Skeletal muscle satellite cell (primary cell): ENCODE data around the gene PALLD.
A peak's percentile ranks its signal among the peaks of the same experiment; 100 is the strongest.

ENCODE experiments used
- H3K27me3 ChIP-seq: 2 replicates; pipeline ENCODE4 v1.7.0; 2013; ENCODE audit warnings: low read length; ENCODE audit not compliant: control insufficient read depth, insufficient read depth
- H3K36me3 ChIP-seq: 2 replicates; pipeline ENCODE4 v1.7.0; 2013; ENCODE audit warnings: mild to moderate bottlenecking, control low read depth, low read length; ENCODE audit not compliant: insufficient read depth
- H3K4me1 ChIP-seq: 2 replicates; pipeline ENCODE4 v1.7.0; 2013; ENCODE audit warnings: low read length; ENCODE audit not compliant: control insufficient read depth, insufficient read depth
- H3K4me2 ChIP-seq: 2 replicates; pipeline ENCODE4 v1.7.0; 2013; ENCODE audit warnings: mild to moderate bottlenecking, low read length
- H3K4me3 ChIP-seq: 2 replicates; pipeline ENCODE4 v1.7.0; 2013; ENCODE audit warnings: low read length
- H3K9ac ChIP-seq: 2 replicates; pipeline ENCODE4 v1.7.0; 2013; ENCODE audit warnings: mild to moderate bottlenecking, low read depth, low read length, moderate library complexity
- H3K9me3 ChIP-seq: replicated peaks from 2 replicates; pipeline ENCODE4 v1.7.0; 2013; ENCODE audit warnings: mild to moderate bottlenecking, control low read depth, low read length

PALLD gene

GRCh38 chr4:168846414-168846813 is 349.6 kb downstream of the PALLD start:
- Histone ChIP-seq H3K9ac (no peak overlapping the region), H3K4me2 (no peak overlapping the region), H3K4me1 (peaks cover 63% of the 10 kb centered on the region), H3K4me3 (no peak overlapping the region), H3K36me3 (peaks cover 16% of the 10 kb centered on the region), H3K9me3 (no peaks in the 10 kb centered on the region), H3K27me3 (no peaks in the 10 kb centered on the region)

- Histone ChIP-seq H3K4me2 (peak overlapping the region; percentile 84), H3K4me1 (peaks cover 49% of the 10 kb centered on the region), H3K9me3 (no peaks in the 10 kb centered on the region), H3K4me3 (peak overlapping the region; percentile 61), H3K36me3 (peaks cover 13% of the 10 kb centered on the region), H3K27me3 (no peaks in the 10 kb centered on the region), H3K9ac (peak overlapping the region; percentile 79)
Measured at GRCh38 chr4:168847771-168848502, 351.1 kb downstream of the PALLD start.

DNA sequence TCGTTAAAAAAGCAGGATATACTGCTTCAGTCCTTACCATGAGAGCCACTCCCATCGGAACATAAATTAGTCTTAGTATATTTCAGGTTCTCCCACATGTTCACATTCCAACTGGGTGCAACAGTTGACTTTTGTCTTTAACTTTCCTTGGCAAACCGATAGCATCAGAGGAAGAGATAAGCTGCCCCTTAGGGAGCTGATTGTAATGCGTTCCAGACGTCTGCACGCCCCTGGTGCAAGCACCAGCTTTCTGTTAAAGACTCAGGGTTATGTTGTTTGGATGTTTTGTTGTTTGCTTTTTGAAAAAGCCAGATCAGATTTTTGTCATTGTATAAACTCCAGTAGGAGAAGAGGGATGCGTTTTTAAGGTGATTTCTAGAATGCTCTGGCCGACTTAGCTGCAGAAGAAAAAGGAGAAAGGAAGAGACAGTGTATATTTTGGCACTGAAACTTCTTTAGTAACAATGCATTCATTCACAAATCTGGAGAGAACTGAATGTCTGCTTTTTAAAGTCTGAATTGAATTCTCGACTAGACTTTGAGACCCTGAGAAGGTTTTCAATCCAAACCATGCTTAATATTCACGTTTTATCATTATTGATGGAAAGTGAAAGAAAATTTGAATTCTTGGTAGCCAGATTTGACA is 352.3 kb downstream of the PALLD start:
- peaks cover 18% of the 10 kb centered on the region for H3K36me3 ChIP-seq
- peak overlapping the region; percentile 84 for H3K4me2 ChIP-seq
- H3K9ac ChIP-seq: peak overlapping the region; percentile 79
- H3K4me3 ChIP-seq: peak overlapping the region; percentile 61
- no peaks in the 10 kb centered on the region for H3K27me3 ChIP-seq
- no peaks in the 10 kb centered on the region for H3K9me3 ChIP-seq
- peaks cover 49% of the 10 kb centered on the region for H3K4me1 ChIP-seq

- H3K9me3 ChIP-seq: no peaks in the 10 kb centered on the region
- peak overlapping the region; percentile 79 for H3K9ac ChIP-seq
- no peak overlapping the region for H3K4me3 ChIP-seq
- H3K4me1 ChIP-seq: peaks cover 47% of the 10 kb centered on the region
- H3K4me2 ChIP-seq: peak overlapping the region; percentile 84
- peaks cover 16% of the 10 kb centered on the region for H3K36me3 ChIP-seq
- no peaks in the 10 kb centered on the region for H3K27me3 ChIP-seq
Measured at GRCh38 chr4:168849997-168850396, 353.1 kb downstream of the PALLD start.

DNA sequence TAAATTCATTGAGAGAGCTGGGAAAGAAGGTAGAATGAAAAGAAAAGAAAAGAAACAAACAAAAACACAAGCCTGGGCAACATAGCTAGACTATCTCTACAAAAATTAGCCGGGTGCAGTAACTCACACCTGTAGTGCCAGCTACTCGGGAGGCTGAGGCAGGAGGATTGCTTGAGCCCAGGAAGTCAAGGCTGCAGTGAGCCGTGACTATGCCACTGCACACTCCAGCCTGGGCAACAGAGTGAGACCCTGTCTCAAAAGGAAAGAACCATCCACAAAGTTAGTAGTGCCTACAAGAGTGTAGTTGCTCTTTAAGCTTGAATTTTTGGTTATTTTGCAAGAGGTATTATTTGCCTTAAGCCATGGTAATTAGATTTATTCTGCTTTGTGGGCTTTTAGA is 355.5 kb downstream of the PALLD start:
- H3K4me2 ChIP-seq: no peak overlapping the region
- H3K4me3 ChIP-seq: no peak overlapping the region
- H3K9ac ChIP-seq: no peak overlapping the region
- peaks cover 4% of the 10 kb centered on the region for H3K9me3 ChIP-seq
- peaks cover 27% of the 10 kb centered on the region for H3K36me3 ChIP-seq
- H3K27me3 ChIP-seq: no peaks in the 10 kb centered on the region
- peaks cover 58% of the 10 kb centered on the region for H3K4me1 ChIP-seq

GRCh38 chr4:168852933-168853713 is 356.3 kb downstream of the PALLD start:
- no peak overlapping the region for H3K9ac ChIP-seq
- H3K27me3 ChIP-seq: no peaks in the 10 kb centered on the region
- H3K4me2 ChIP-seq: no peak overlapping the region
- H3K9me3 ChIP-seq: peaks cover 4% of the 10 kb centered on the region
- peaks cover 61% of the 10 kb centered on the region for H3K4me1 ChIP-seq
- H3K36me3 ChIP-seq: peaks cover 28% of the 10 kb centered on the region
- H3K4me3 ChIP-seq: no peak overlapping the region

GRCh38 chr4:168853770-168854169 is 356.9 kb downstream of the PALLD start:
- Histone ChIP-seq H3K9me3 (peaks cover 4% of the 10 kb centered on the region), H3K4me1 (peaks cover 61% of the 10 kb centered on the region), H3K4me2 (no peak overlapping the region), H3K27me3 (no peaks in the 10 kb centered on the region), H3K9ac (peak overlapping the region; percentile 5), H3K4me3 (no peak overlapping the region), H3K36me3 (peaks cover 28% of the 10 kb centered on the region)

DNA sequence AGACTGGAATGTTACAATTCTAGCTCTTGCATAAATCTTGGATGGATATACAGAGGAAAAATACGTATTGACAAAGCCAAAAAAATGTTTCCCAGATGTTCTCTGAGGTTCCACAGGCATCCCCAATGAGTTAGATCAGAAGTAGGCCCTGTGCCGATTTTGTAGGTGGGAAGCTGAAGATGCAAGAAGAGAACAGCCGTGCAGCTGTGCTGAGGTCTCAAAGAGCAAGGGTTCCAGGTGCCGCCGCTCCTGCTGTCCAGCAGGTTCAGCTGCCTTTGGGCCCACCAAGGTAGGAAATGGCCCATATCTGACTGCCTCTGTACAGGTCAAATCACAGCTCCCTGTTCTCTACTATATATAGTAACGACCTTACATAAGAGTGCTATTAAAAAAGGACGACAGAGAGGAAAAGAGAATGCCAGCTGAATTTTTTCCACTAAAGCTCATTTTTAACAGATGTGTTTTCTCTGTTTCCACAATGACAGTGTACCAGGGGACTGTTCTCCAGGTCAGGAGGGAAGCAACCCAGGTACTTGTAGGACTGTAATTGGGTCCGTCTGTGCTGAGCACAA is 357.6 kb downstream of the PALLD start:
- Histone ChIP-seq H3K4me3 (no peak overlapping the region), H3K9me3 (peaks cover 4% of the 10 kb centered on the region), H3K9ac (peak overlapping the region; percentile 5), H3K27me3 (no peaks in the 10 kb centered on the region), H3K4me2 (no peak overlapping the region), H3K36me3 (peaks cover 33% of the 10 kb centered on the region), H3K4me1 (peaks cover 61% of the 10 kb centered on the region)

DNA sequence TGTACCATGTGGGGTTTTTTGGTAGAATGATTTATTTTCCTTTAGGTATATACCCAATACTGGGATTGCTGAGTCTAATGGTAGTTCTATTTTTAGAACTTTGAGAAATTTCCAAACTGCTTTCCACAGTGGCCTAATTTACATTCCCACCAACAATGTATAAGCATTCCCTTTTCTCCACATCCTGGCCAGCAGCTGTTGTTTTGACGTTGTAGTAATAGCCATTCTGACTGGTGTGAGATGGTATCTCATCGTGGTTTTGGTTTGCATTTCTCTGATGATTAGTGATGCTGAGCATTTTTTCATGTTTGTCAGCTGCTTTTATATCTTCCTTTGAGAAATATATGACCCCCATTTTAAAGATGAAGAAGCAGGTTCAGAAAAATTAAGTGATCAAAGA is 359.5 kb downstream of the PALLD start:
- Histone ChIP-seq H3K27me3 (no peaks in the 10 kb centered on the region), H3K4me2 (no peak overlapping the region), H3K4me3 (no peak overlapping the region), H3K9ac (peak overlapping the region; percentile 77), H3K36me3 (peaks cover 39% of the 10 kb centered on the region), H3K9me3 (peaks cover 4% of the 10 kb centered on the region), H3K4me1 (peaks cover 62% of the 10 kb centered on the region)

DNA sequence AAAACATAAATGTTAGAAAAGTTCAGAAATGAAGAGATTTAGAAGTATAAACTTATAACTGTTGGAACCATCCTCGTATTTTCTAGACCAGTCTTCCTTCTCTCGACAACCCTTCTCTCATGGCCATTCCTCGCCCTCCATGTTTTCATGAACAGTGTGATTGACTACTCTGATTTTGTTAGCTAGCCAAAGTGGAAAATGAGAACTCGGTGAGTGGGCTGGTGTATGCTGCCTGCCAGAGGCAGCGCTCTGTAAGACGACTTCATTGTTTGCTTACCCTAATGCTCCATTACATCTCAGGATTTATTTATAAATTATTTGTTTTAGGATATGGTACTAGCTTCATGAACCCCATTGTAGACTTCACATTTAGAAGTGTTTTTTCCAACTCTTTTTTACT is 360.2 kb downstream of the PALLD start:
- no peak overlapping the region for H3K4me3 ChIP-seq
- peak overlapping the region; percentile 77 for H3K9ac ChIP-seq
- H3K36me3 ChIP-seq: peaks cover 35% of the 10 kb centered on the region
- peaks cover 4% of the 10 kb centered on the region for H3K9me3 ChIP-seq
- no peaks in the 10 kb centered on the region for H3K27me3 ChIP-seq
- peaks cover 62% of the 10 kb centered on the region for H3K4me1 ChIP-seq
- H3K4me2 ChIP-seq: peak overlapping the region; percentile 48
